DOHH2 (cell line): ENCODE results near the gene SV2B.
"Not testable (repeated sequence)": the region's sequence is repeated elsewhere in the genome, so short reads cannot be mapped to it uniquely, and the experiment has no call there.

Experiments
- CTCF ChIP-seq: fragments of 200-600 bp; sonication (generic); IDR thresholded peaks from one replicate; pipeline ENCODE4 v1.5.1; 2014; ENCODE audit warnings: antibody characterized with exemption, mild to moderate bottlenecking, low read depth, low read length; ENCODE audit not compliant: poor library complexity, severe bottlenecking
- EZH2phosphoT487 ChIP-seq: fragments of 200-600 bp; sonication (generic); IDR thresholded peaks from 2 replicates; pipeline ENCODE4 v1.6.1; 2017; ENCODE audit warnings: borderline replicate concordance, mild to moderate bottlenecking, antibody characterized with exemption, low read length, moderate library complexity, mixed read lengths

DNA sequence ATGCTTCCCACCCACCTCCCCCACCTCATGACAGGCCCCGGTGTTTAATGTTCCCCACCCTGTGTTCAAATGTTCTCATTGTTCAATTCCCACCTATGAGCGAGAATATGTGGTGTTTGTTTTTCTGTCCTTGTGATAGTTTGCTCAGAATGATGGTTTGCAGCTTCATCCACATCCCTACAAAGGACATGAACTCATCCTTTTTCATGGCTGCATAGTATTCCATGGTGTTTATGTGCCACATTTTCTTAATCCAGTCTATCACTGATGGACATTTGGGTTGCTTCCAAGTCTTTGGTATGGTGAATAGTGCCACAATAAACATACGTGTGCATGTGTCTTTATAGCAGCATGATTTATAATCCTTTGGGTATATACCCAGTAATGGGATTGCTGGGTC, 244.9 kb downstream of the SV2B start:
- not testable (repeated sequence) for TF ChIP-seq CTCF, EZH2phosphoT487
